ENCODE measurements around the gene GALNT9.

DNA sequence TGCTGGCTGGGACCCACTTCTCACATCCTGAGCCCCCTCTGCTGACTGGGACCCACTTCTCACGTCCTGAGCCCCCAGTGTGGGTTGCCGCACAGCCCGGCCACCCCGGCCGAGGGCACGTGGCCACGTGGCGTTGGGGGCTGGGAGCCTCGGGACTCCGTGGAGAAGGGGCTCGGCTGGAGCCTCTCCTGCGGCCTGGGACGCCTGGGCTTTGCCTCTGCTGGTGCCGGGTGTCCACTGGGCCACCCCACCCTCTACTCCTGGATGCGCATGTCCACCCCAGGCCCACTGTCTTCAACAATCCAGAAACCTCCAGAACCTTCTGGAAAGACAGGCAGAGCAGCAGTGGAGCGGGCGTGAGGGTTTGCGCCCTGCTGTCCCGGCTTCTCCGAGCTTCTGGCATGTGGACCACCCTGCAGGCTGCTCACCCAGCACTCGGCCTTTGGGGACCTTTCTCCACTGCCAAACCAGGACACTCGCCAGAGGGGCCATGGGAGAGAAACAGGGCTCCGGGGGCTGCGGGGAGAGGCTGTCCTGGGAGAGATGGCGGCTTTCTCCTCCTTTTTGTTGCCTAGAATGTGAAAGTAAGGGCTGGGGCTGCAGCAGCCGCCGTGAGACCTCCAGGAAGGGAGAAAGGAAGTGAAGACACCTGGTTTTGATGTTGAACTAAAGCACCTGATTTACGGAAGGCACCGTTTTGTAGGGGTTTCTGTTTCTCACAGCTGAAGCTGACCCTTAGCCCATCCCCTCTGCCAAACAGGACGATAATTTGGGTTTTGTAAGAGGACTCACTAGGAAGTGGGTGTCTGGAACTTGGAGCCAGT, 155.2 kb downstream of the GALNT9 start:
- TF ChIP-seq, protein P1, sequence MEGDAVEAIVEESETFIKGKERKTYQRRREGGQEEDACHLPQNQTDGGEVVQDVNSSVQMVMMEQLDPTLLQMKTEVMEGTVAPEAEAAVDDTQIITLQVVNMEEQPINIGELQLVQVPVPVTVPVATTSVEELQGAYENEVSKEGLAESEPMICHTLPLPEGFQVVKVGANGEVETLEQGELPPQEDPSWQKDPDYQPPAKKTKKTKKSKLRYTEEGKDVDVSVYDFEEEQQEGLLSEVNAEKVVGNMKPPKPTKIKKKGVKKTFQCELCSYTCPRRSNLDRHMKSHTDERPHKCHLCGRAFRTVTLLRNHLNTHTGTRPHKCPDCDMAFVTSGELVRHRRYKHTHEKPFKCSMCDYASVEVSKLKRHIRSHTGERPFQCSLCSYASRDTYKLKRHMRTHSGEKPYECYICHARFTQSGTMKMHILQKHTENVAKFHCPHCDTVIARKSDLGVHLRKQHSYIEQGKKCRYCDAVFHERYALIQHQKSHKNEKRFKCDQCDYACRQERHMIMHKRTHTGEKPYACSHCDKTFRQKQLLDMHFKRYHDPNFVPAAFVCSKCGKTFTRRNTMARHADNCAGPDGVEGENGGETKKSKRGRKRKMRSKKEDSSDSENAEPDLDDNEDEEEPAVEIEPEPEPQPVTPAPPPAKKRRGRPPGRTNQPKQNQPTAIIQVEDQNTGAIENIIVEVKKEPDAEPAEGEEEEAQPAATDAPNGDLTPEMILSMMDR (IDR thresholded peaks at IDR 0.05; ENCODE audit: borderline replicate concordance, extremely low read depth, low read length, poor library complexity, severe bottlenecking) = no peak
- TF ChIP-seq EZH2 (IDR thresholded peaks at IDR 0.05; ENCODE audit: borderline replicate concordance, low read depth, low read length, severe bottlenecking) = no peak

Measured in DND-41 (cell line).